Adipose tissue (tissue), 3 donors: ENCODE results near the gene ABLIM1. TPM values are rescaled to one million over a fixed set of nuclear protein-coding genes. Genes with fewer than 3 reads are reported as not detected.

ENCODE experiments used
- H3K27ac ChIP-seq: one replicate; pipeline ENCODE4 v1.5.1; 2013; ENCODE audit warnings: low read depth, low read length
- WGBS, 3 donors: extraction: QIAGEN DNeasy Blood & Tissue Kit; methylation state at CpG; one replicate each; pipeline ENCODE4 v1.1.7; 2013; 5-methylcytosine and 5-hydroxymethylcytosine counted together
- polyA plus RNA-seq, 3 donors: library from polyadenylated mRNA; stranded (reverse); fragments of 200-250 nt; gene quantifications; one replicate each; pipeline ENCODE4 v1.2.3, GENCODE V29; 2013
- donor health status: healthy with polysubstance abuse.
- donor health status: Bipolar disorder and iron deficiency.
- donor health status: healthy.

ABLIM1 gene
- polyA plus RNA-seq, 3 donors, result 13.0 to 50.6 (median 32.9) TPM

DNA sequence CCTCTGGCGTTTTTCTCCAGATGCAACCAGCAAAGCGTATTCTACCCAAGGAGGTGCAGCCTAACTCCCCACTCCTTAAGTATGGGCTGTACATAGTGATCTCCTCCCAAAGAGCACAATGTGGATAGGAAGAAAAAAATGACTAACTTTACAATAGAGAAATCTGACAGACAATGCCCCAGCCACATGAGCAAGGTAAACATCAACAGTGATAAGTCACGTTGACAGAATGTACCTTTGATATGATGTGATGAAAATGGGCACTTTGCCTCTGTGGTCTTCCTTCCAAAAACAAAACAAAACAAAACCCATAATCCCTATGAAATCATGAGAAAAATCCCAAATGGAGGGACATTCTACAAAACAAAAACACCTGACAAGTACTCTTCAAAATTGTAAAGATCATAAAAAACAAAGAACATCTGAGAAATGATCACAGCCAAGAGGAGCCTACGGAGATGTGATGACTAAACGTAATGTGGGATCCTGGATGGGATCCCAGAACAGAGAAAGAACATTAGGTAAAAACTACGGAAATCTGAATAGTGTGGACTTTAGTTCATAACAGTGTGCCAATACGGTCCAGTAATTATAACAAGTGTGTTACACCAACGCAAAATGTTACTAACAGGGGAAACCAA lies 50.6 kb downstream of the ABLIM1 start:
- WGBS, 3 donors, result 56 to 69% (median 60%) methylated on average over 8 of the region's 8 CpGs
- H3K27ac ChIP-seq, result no peak overlapping the region

DNA sequence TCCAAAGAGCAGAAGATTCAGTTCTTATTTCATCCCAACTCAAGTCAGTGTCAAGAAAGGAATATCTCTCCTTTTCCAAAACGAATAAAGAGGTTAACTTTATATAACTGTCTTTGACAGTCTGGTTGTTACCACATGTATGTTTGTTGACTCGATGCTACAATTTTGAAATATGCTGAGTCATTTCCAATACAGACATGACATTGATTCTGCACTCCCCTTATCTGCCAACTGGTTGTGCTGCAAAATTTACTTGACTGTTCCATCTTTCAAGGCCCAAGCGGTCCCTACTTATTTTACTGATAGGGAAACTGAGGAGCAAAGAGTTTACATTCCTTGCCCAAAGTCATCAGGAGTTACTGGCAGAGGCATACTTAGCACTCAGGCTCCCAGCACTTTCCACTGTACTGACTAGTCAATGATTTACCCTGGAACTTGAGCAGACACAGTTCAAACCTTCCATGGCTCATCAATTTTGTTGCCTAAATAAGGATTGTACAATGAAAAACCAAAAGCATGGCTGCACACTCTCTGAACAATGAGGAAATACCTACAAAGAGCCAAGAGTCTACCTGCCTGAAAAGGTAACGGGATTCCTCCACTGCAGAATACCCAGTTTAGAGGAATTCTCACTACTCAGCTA lies 52.8 kb downstream of the ABLIM1 start:
- H3K27ac ChIP-seq, result no peak overlapping the region
- WGBS, 3 donors, result 72 to 74% (median 73%) methylated on average over 4 of the region's 4 CpGs

DNA sequence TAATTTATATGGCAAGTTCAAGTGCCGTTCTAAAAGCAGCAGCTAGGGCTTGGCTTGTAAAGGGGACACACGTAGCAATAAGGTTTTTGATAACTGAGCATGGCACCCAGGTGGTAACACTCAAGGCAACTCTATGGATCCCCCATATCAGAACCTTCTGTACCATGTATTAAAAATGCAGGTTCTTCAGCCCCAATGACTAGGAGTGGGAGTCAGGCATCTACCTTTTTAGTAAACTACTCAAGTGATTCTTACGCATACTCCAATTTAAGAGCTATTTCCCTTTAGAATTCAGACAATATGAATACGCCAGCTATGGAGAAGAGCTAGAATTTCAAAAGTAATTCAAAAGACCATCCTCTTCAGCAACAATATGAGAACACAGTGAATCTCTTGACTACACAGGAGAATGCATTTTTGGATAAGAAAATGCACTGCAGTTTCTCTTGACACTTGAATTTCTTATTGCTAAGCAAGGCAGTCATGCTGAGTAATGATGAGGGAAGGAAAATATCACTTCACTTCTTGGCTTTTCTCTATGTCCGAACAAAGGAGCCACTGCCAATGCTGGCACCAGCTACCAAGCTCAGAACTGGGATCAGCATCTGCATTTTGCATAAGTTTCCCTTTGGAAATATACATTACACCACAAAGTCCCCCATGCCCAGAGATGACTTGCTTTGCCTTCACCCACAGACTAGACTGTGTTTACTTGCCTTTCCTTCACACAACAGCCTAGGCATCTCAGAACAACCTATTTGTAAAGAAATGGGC lies 53.5 kb downstream of the ABLIM1 start:
- 67 to 76% (median 68%) methylated on average over 5 of the region's 5 CpGs for WGBS, 3 donors
- no peak overlapping the region for H3K27ac ChIP-seq

DNA sequence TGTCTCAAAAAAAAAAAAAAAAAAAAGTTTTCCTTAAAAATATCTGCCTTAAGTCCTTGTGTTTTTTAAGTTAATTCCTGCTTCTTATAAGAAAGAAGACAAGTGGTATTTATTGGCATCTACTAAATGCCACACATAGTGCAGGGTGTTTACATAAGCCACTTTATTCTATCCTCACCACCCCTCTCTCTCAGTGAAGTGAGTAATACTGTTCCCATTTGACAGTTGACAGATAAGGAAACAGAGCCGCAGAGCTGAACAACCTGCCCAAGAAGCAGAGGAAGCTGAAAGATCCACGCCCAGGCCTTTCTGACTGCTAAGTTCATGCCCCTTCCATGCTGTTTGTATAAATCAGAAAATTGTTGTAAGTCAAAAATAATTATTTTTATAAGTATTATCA lies 54.1 kb downstream of the ABLIM1 start:
- WGBS, 3 donors, result 35 to 56% (median 53%) methylated on average over 2 of the region's 2 CpGs
- H3K27ac ChIP-seq, result no peak overlapping the region

DNA sequence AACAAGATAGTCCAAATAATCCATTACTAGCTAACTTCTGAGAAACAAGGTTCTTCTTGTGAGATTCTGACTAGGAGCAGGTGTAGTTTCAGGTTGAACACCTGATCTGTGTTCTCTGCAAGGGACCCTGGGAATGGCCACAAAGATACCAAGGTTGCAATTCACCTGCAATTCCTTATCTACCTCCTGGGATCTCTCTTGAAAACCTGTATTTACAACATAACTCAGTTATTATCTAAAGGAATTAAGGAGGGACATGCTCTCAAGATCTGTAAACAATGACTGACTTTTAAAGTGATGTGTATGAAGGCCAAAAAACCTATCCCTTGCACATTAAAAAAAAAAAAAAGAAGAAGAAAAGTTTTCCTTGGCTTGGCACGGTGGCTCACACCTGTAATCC lies 54.8 kb downstream of the ABLIM1 start:
- H3K27ac ChIP-seq, result no peak overlapping the region
- 20 to 83% (median 75%) methylated on average over 1 of the region's 1 CpG for WGBS, 3 donors

DNA sequence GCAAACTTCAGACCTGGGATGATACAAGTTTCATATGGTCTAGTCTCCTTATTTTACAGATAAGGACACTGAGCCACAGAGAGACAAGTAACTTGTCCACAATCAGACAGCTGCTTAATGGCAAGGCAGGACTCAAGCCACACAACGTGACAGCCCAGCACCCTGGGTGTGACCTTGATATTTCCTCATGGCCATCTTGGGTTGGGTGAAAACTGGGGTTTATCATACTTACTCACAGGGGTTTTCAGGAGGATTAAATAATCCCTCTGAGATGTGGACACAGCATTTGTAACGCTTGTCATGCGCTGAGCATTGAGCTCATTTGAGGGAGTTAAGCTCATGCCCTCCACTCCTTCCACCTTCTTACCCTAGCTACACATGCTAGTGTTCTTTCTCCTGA lies 58.0 kb downstream of the ABLIM1 start:
- 84 to 93% (median 89%) methylated on average over 3 of the region's 3 CpGs for WGBS, 3 donors

DNA sequence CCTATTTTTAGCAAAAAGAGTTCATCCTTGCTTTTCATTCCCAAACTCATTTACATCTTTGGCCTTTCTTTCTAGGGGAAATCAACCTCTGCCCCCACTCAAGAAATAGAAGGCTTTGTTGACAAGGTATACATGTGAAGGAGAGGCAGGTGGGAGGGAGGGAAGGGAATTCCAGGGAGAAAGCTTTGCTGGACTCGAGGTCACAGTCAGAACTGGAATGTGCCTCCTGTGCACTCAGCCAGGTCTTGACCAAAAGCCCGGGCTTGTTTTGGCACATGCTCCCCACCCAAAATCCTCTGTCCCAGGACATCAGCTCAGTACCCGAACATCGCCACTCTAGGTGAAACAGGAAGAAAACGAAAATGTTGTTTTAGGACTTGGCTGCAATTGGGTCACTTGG lies 61.3 kb downstream of the ABLIM1 start:
- WGBS, 3 donors, result 84 to 88% (median 87%) methylated on average over 5 of the region's 5 CpGs
- H3K27ac ChIP-seq, result no peak overlapping the region

More for the DNA sequence above, 58.0 kb downstream of the ABLIM1 start:
- no peak overlapping the region for H3K27ac ChIP-seq

DNA sequence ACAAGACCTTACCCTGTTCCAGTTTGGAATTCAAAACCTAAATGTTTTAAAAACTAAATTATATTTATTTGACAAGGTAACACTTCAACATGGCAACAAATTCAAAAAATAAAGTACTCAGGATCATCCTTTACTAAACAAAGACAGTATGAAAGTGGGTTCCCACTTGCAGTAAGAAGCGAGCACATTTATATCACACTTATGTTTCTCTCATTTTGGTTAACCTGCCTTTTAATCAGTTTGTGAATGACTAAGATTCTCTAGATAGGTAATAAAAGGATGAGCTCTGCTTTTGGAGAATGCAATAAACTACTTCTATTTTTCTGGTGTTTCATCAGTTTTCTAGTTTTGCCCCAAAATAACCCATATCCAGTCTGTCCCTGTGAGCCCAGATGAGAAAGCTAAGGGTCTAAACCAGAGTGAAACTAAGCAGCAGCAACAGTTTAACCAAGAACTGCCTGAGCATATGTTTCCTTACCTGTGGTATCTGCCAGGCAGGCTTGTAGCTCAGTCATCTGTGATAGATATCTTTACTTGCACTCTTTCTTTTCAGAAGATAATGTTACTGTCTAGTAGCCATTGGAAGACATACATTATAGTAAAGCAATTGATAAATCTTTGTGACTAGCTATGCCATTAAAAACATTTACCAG lies 64.1 kb downstream of the ABLIM1 start:
- 92 to 100% (median 92%) methylated on average over 1 of the region's 1 CpG for WGBS, 3 donors
- H3K27ac ChIP-seq, result no peak overlapping the region

DNA sequence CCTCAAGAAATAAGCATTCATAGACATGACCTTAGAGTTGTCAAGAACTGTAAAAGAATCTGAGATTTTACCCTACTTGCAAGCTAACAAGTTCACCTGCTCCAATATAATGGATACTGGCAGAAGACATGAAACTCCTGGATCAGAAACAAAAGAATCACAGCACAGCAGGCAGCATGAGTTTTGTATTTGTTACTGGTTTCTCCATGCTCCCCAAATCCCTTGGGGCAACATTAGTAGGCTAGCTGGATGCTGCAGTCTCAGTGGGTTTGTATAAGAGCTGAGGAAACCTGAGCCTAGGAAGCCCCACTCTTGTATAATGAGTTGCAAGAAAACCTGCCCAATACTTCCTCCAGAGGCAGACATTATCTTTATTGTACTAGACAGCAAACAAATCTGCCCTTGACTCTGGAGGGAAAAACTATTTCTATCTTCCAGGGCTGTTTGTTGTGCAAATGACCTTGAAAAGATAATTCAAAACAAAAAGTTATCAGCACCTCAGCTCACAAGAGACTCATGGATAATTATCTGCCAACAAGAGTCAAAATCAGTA lies 64.8 kb downstream of the ABLIM1 start:
- H3K27ac ChIP-seq, result no peak overlapping the region

DNA sequence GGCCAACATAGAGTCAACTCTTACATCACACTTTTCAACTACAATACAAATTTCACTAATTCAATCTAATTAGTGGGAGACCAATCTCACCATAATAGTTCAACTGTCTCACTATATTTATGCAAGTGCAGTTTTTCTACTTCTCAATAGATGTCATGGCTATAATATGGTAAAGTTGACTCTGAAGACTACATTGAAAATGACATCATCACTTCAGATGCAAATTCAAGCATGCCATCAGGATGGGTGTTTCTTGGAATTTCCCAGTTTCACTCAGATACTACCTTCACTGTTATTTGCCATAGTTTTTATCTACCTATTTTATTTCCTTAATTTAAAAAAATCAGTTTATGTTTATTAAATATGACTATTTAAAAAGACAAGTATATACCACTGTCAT lies 67.1 kb downstream of the ABLIM1 start:
- no peak overlapping the region for H3K27ac ChIP-seq

DNA sequence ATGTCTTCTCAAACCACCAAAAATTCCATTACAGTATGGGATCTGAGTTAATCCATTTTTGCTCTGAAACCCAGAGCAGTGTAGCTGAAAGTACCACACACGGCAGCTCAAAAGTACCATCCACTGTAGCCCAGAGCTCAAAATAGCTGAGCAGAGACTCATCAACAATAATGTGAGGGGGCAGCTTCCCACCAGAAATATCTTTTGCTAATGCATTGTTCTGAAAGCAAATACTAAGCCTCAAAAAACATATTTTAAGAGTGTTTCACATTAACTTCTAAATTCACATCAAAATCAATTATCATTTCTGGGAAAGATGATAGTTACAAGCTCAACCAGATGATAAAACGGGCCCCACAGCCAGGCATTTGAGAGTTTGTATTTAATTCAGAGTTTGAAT lies 73.7 kb downstream of the ABLIM1 start:
- 81 to 88% (median 88%) methylated on average over 2 of the region's 2 CpGs for WGBS, 3 donors
- H3K27ac ChIP-seq, result no peak overlapping the region

DNA sequence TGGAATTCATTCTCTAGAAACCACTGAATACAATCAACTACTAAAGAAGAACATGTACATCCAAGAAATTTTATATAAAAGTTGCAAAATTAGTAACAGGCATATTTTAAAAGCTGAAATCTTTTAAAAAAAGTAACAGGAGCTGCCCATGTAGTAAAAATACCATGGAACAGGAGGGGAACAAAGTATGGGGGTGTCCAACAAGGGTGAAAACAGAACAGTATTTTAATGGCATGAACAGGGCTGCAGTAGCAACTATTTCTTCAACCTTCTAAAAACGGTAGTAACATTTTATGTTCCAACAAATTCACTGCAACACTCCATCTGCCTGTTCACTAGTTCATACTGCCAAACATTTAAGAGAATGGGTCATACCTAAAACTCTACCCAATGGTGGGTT lies 77.0 kb downstream of the ABLIM1 start:
- no peak overlapping the region for H3K27ac ChIP-seq
- WGBS, 3 donors, result 67 to 71% (median 68%) methylated on average over 1 of the region's 1 CpG

DNA sequence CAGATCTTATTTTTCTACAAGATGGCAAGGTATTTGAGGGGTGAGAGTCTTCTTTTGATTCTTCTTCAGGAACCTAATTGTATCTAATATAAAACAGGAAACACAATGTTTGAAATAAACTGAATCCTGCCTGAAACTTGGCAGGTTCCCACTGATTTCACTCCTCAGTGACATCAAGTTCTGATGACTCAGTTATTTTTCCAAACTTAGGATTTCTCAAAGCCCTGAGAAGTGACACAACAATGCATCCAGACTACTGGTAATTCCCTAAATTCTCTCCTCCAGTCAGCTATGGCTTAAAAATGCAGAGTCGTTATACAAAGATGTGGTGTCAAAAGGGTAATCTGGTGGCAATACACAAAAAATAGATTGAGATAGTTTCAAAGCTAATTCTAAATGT lies 80.9 kb downstream of the ABLIM1 start:
- WGBS, 3 donors, result 52 to 71% (median 54%) methylated on average over 1 of the region's 1 CpG
- H3K27ac ChIP-seq, result no peak overlapping the region

DNA sequence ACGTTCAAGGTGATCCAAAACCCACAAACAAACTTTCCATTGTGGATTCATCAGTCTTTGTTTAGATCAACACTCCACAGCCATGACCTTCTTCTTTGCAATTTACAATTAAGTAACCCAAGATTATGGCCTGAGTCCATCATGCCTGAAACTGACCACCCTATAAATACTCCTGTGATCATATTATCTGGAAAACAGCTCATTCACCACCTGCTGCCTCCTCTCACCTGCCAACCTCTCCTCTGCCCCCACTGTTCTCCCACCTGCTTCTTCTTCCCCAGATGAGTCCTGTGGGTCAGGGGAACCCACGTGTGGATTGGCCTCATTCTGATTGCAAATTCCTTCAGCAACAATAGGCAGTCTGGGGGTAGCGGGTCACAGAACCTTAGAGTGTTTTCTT lies 81.4 kb downstream of the ABLIM1 start:
- no peak overlapping the region for H3K27ac ChIP-seq
- WGBS, 3 donors, result 77 to 85% (median 85%) methylated on average over 3 of the region's 3 CpGs

DNA sequence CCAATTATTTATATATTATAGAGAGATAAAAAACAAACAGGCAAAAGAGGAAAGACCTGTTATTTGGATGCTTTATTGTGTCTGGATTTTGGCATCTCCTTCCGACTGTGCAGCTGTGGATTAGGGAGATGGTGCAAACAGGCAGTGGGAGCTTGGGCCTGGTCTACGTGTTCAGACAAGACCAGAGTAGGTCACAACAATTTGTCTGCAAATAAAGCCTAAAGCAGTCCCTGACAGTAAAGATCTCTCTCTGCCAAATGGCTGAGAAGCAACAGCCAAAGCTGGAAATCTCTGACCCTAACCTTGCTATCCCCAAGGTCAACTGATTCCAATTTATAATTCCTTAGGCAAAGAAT lies 82.0 kb downstream of the ABLIM1 start:
- no peak overlapping the region for H3K27ac ChIP-seq
- 69 to 71% (median 70%) methylated on average over 2 of the region's 2 CpGs for WGBS, 3 donors

DNA sequence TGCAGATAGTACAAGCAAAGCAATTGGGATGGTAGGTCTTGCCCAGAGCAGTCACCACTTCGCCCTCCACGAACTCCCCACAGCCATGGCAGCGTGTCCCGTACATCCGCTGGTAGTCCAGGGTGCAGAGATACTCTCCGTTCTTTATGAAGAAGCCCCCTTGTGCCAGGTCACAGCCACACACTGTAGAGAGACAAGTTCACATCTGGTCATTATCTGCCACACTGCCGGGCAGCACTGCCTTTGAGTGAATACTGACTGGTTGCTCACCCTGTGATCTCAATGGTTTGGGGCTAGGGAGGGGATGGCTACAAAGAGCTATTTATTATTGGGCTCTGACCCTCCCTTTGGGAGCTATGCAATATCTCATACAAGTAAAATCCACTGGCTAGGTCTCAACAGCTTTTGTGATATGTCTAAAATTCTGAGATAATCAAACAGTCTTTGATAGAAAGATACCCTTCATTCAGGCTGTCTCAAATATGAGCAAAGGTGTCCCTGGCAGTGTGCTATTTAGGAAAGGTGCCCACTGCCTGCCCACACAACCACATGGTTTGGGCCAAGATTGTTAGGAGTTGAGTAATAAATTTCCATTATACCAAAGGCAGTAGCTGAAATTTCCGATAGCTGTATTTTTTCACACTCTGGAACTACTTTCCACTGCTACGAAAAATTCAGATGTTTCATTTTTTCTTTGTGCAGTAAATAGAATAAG lies 82.5 kb downstream of the ABLIM1 start:
- 84 to 89% (median 89%) methylated on average over 9 of the region's 9 CpGs for WGBS, 3 donors
- no peak overlapping the region for H3K27ac ChIP-seq

DNA sequence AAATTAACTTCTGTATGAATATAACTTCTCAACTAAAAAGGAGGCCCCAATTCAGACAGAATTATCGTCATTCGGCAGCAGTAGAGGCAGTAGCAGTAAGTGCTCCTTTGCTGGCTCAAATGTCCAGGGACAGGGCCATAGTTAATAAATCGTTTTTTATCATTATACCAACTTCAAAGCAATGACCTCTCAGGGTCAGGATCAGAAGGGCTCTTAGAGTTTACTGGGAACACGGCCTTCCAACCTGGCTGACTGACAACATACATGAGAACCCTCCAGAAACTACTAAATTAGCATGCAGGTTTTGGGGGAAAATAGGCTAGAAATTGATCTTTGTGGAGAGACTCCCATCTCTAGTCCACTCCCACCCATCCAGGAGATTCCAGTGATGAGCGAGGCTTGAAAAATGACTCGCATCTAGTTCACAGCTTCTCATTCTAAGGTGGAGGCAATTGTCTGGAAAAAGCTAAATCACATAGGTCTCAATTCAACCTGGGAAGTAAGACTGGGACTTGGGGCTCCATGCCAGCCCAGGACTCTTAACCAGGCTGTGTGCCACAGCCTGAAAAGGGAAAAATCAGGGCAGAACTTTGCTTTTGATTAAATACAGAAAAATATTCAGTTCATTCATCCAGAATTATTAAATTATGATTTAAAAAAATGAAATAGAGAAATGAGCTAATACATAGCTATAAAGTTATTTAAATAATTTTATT lies 84.6 kb downstream of the ABLIM1 start:
- H3K27ac ChIP-seq, result no peak overlapping the region
- WGBS, 3 donors, result 73 to 86% (median 82%) methylated on average over 6 of the region's 6 CpGs
